Inflammatory macrophage treated with lipopolysaccharide for 4 hours (primary cell): Measurements from ENCODE around the gene KRT3.

Experiments
- DNase-seq: peaks from one replicate; pipeline ENCODE4 v3.0.0-alpha.2; 2020

The KRT3 gene

DNA sequence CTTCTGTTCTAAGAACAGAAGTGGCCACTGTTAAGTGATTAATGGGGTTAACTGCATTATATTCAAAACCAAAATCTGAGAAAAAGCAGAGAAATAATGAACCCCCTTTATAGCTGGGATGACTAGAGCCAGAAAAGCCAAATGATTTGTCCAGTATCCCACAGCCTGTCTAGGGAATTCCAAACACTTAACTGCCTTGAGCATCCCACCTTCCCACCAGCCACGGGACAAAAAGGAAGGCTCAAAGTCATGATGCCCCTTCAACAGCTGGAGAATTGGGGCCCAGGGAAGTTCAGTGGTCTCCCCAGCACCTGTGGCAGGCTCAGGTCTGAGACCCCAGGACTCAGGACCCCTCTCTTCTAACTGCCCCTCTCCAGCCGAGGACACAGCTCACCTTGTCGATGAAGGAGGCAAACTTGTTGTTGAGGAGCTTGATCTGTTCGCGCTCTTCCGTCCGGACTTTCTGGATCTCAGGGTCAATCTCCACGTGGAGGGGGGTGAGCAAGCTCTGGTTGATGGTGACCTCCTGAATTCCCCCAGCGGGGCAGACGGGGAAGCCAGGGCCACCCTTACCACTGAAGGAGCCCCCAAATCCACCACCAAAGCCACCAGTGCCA is 17.4 kb upstream of the KRT3 start:
- DNase-seq, result no peak

DNA sequence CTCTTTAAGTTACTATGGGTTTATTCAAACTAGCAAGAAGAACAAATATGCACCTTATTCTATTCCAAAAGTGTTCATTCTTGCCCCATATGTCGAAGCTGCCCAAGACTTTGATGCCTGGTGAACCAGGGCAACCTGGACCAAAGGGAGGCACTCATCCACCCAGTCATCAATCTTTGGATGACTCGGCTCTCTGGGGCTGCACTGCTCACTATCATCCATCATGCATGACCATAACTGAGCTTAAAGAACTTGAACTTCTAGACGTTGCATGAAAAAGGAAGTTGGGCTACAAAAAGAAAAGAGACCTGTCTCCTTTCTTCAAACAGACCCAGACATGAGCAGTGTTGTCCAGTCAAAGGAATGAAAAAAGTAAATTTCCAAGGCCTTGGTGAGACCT is 16.8 kb upstream of the KRT3 start:
- DNase-seq, result no peak

- no peak for DNase-seq
Observed at GRCh38 chr12:52812073-52812400, 16.1 kb upstream of the KRT3 start.

GRCh38 chr12:52811191-52812072 is 15.5 kb upstream of the KRT3 start:
- DNase-seq, result no peak

DNA sequence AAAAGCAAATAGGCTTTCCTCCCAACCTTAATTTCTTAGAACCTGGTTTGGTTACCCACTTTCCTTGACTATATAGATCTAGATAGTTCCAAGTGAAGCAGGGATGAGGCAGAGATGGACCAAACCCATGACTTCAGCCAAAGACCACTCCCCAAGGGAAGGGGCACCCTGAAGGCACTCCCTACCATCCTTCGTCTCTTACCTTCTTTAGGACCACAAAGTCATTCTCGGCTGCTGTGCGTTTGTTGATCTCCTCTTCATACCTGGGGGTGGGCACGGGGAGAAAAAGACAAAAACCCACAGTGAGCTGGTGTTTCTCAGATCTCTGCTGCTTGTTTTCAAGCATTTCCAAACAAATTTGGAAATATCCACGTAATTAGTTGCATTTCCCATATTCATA is 14.6 kb upstream of the KRT3 start:
- no peak for DNase-seq

DNA sequence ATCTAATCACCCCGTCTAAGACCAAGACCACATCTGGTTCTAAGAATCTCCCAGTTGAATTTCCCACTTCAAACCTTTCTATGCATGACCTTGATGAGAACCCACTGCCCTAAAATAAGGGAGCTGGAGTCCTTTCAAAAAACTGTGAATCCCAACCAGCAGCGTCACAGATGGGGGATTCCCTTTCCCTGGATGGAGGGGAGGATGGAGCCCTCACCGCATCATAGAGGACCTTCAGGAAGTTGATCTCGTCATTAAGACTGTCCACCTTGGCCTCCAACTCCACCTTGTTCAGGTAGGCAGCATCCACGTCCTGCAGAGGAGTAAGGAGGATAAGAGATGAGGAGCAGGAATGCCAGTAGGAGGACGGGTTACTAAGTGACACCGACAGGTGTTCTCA is 13.2 kb upstream of the KRT3 start:
- no peak for DNase-seq

DNA sequence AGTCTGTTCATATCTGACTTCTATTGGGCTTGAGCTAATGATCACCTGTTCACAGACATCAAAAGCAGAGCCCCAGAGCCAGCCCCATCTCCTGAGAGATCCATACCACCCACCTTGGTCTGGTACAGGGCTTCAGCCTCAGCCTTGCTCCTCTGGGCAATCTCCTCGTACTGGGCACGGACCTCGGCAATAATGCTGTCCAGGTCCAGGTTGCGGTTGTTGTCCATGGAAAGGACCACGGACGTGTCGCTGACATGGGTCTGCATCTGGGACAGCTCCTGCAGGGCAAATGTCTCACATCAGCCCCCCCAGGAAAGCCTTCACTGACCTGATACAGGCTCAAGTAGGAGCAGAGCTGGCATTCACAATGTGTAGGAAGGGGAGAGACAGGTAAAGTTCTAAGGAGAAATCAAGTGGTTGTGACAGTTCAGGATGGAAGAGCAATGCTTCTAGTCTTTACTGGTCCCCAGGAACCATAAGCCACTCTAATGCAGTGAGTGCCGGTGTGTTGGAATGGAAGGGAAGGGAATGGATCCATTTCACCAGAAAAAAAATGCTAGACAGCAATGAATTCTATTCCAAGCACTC is 12.8 kb upstream of the KRT3 start:
- no peak for DNase-seq

- no peak for DNase-seq
Observed at GRCh38 chr12:52807544-52808470, 11.9 kb upstream of the KRT3 start.

GRCh38 chr12:52806821-52807543 is 11.1 kb upstream of the KRT3 start:
- DNase-seq, result no peak

DNA sequence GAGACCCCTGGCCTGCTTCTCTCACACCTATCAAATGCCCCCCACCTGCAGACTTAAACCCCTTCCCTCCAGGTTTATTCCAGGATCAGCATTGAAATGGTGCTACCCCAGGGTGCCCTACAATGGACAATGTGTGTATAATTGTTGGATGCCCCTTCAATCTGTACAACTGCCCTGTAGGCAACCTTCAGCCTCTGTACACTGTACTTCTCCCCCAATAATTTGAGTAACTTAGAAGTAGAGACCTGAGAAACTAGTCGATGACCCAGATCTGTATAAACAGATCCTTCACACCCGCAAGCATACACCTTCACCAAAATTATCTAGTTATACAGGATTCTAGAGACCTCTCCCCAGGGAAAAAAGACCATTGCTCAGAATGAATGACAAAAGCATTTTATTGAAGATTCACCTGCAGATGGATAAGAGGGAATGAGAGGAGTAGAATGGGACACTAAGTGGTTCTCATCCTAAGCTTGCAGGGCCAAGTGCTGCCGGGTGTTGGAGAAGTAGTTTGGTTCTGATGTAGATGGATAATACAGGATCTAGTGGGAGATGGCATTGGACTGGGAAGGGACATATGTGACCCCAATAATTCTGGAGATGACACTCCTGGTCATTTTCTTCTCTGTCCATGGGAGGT is 10.4 kb upstream of the KRT3 start:
- DNase-seq, result no peak

DNA sequence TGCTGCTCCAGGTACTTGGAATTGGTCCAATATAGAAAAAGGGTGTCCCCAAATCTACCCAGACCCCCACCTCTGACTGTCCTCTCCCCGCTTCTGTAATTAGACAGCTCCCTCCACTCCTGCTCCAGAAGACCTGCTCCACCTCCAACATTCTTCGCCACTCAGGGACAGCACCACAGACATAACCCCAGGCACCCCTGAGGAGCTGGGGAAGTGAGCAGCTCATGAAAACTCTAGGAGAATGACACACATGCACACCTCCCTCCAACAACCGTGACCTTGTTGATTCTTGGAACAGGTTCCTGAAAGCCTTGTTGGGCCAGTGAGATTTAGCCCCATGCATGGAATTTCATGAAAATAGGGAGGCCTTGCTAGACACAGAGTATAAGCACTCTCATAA is 9.8 kb upstream of the KRT3 start:
- DNase-seq, result no peak

DNA sequence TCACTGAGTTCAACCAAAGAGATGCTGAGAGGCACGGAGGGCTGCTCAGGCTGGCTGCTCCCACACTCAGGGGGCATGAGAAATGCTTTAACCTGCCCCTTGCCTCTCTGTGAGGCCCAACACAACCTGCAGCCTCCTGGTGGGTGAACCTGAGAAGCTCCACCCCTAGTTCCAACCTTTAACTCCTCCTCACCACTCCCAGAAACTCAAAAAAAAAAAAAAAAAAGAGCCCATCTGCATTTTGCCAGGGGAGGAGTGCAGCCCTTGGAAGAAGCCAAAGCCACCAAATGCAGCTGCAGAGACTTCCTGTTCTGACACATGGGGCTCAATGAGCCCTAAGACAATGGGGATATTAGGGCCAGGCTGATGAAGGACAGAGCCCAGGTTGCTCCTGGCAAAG is 9.1 kb upstream of the KRT3 start:
- no peak for DNase-seq

GRCh38 chr12:52802442-52802841 is 6.5 kb upstream of the KRT3 start:
- DNase-seq, result no peak

GRCh38 chr12:52801773-52802172 is 5.9 kb upstream of the KRT3 start:
- no peak for DNase-seq

DNA sequence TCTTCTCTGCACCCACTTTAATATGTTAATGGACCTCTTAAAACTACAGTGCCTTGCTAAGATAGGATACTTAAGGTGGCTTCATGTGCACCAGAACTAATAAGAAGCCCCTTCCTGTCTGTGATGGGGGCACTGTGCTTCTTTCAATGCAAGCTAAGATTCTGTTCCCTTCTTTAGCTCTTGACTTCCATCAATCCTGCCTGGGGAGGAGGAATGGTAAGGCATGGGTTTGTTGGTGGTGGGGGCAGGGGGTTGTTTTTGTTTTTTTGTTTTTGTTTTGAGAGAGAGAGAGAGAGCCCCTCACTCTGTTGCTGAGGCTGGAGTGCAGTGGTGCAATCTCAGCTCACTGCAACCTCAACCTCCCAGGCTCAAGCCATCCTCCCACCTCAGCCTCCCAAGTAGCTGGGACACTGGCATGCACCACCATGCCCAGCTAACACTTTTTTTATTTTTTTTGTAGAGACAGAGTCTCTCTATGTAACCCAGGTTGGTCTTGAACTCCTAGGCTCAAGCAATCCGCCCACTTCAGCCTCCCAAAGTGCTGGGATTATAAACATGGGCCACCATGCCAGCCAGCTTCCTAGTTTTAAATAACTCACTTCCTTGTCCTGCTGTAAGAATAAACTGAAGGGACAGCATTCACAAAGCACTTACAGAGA is 4.5 kb upstream of the KRT3 start:
- no peak for DNase-seq

- DNase-seq, result no peak
Observed at GRCh38 chr12:52799505-52800211, 3.7 kb upstream of the KRT3 start.

DNA sequence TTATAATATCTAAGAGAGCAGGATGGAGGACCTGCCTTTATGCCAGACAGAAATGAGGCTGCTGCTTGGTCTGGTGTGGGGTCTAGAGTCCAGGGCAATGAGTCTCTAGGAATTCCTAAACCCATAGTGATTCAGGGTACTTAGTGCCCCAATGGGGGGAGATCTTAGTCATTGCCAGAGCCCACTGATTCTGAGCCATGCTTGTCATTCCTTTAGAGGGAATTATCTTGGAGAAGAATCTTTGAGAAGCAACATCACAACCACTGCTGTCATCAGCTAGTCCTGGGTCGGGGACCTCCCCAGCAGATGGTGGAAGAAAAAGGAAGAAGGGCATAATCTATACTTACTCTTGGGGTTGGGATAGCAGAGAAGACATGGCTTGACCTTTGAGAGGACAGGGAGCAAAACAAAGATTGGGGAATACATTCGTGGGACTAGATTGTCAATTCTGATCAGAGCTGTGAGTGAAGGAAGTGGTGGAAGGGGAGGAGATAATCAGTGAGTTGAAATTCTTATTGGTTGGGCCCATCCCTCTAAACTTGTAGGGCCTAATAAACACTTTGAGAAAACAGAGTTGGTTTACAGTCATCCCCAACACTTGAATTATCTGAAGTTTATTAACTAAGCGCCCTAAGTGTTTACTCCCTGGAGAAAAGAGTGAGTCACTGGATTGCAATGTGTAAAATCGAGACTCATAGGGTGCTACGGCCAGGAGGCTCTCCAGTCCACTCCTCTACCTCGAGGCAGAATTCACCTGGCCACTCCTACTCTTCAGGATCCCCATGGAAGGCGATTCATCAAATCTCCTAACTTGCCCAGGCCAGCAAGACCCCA is 3.0 kb upstream of the KRT3 start:
- no peak for DNase-seq

DNA sequence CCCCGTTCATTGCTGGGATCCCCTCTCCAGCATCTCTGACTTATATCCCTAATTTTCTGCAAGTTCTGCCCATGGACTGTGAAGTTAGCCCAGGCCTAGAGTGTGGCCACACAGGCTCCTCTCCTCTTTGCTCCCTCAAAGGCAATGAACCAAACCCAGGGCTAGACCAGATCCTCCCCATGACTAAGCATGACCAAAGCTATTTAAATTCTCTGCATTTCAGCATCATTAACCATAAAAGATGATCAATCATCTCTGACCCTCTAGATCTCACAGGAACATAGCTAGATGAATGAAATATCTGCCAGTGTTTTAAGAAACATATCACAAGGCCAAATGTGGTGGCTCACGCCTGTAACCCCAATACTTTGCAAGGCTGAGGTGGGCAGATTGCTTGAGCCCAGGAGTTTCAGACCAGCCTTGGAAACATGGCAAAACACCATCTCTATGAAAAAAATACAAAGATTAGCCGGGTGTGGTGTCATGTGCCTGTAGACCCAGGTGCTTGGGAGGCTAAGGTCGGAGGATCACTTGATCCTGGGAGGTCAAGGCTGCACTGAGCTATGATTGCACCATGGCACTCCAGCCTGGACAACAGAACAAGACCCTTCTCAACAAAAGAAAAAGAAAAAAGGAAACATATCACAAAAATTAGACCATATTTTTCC is 2.2 kb upstream of the KRT3 start:
- no peak for DNase-seq

GRCh38 chr12:52797529-52797894 is 1.6 kb upstream of the KRT3 start:
- DNase-seq, result no peak
